NB4 (cell line): Measurements from ENCODE around the gene RTL9.

Experiments
- MYC ChIP-seq: IDR thresholded peaks from 2 replicates; pipeline ENCODE4 v1.6.1; 2011; ENCODE audit warnings: low read depth, low read length
- TF ChIP-seq, protein P1 (sequence below): IDR thresholded peaks from one replicate; pipeline ENCODE4 v1.5.1; 2012; ENCODE audit warnings: low read depth, low read length

DNA sequence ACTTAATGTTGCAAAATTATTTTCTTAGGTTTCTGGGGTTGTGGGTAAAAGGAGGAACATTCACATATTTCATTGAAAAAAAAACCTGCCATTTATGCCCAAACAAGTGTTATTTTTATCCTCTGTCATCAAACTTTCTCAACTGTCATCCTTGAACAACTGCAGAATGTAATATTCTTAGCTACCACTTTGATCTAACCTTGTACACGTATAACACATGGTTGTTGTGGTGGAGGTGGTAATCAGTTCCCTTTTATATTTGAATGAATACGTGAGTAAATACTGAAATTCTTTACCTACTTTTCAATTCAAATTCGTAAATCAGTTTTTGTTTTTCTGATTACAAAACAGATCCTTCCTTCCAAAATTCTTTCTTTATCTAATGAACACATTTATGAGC is 37.0 kb upstream of the RTL9 start:
- TF ChIP-seq, protein P1, sequence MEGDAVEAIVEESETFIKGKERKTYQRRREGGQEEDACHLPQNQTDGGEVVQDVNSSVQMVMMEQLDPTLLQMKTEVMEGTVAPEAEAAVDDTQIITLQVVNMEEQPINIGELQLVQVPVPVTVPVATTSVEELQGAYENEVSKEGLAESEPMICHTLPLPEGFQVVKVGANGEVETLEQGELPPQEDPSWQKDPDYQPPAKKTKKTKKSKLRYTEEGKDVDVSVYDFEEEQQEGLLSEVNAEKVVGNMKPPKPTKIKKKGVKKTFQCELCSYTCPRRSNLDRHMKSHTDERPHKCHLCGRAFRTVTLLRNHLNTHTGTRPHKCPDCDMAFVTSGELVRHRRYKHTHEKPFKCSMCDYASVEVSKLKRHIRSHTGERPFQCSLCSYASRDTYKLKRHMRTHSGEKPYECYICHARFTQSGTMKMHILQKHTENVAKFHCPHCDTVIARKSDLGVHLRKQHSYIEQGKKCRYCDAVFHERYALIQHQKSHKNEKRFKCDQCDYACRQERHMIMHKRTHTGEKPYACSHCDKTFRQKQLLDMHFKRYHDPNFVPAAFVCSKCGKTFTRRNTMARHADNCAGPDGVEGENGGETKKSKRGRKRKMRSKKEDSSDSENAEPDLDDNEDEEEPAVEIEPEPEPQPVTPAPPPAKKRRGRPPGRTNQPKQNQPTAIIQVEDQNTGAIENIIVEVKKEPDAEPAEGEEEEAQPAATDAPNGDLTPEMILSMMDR: no peak
- TF ChIP-seq MYC: no peak
